Tibial nerve (tissue), 4 donors: ENCODE data around the gene TRAF5. TPM values are rescaled to one million over a fixed set of nuclear protein-coding genes. Genes with fewer than 3 reads are reported as not detected.
A peak's percentile ranks its signal among the peaks of the same experiment; 100 is the strongest.
"Not testable (repeated sequence)": the region's sequence is repeated elsewhere in the genome, so short reads cannot be mapped to it uniquely, and the experiment has no call there.

Source experiments
- DNase-seq, 2 donors: peaks; one replicate each; pipeline ENCODE4 v3.0.0-alpha.2; 2019; ENCODE audit warnings: low spot score in 2 of 2
- H3K27ac ChIP-seq, 4 donors: fragments of 200-600 bp; sonication (generic) in 3 of 4; one replicate each; pipeline ENCODE4 v1.5.1; 2017 to 2019; ENCODE audit warnings: mild to moderate bottlenecking in 1 of 4
- H3K27me3 ChIP-seq, 2 donors: fragments of 200-600 bp; sonication (generic) in 1 of 2; one replicate each; pipeline versions ENCODE4 v1.5.1 to v1.6.0; 2017 to 2019
- H3K36me3 ChIP-seq, 3 donors: fragments of 200-600 bp; sonication (generic); one replicate each; pipeline ENCODE4 v1.5.1; 2018 to 2019
- H3K4me1 ChIP-seq, 4 donors: fragments of 200-600 bp; sonication (generic) in 3 of 4; one replicate each; pipeline ENCODE4 v1.5.1; 2017 to 2019
- H3K4me3 ChIP-seq, 4 donors: fragments of 200-600 bp; sonication (generic) in 3 of 4; one replicate each; pipeline ENCODE4 v1.5.1; 2017 to 2019; ENCODE audit warnings: mild to moderate bottlenecking in 1 of 4, moderate library complexity in 1 of 4
- H3K9me3 ChIP-seq, 4 donors: fragments of 200-600 bp; sonication (generic) in 3 of 4; one replicate each; pipeline ENCODE4 v1.5.1; 2017 to 2019
- EP300 ChIP-seq, 2 donors: sonication (generic); formaldehyde crosslinking; IDR thresholded peaks; one replicate each; pipeline ENCODE4 v1.6.1; 2017; ENCODE audit warnings: antibody characterized with exemption in 2 of 2, mild to moderate bottlenecking in 1 of 2
- POLR2A ChIP-seq, 2 donors: fragments of 450-650 bp; IDR thresholded peaks; one replicate each; pipeline ENCODE4 v1.6.1; 2017; ENCODE audit warnings: antibody characterized with exemption in 2 of 2, mild to moderate bottlenecking in 2 of 2, moderate library complexity in 2 of 2
- WGBS, 2 donors: methylation state at CpG; one replicate each; pipeline ENCODE4 v1.1.5; 2018; 5-methylcytosine and 5-hydroxymethylcytosine counted together
- total RNA-seq, 4 donors: library from RNA; depleted of rRNA; stranded (reverse); fragments of >200 nt; gene quantifications; one replicate each; pipeline ENCODE4 v1.1.0, GENCODE V29; 2016
- TF ChIP-seq, protein P1 (sequence below), 5 experiments: fragments of 200-600 bp in 3 of 5; fragments of 450-650 bp in 2 of 5; sonication (generic) in 3 of 5; IDR thresholded peaks; one replicate each; pipeline ENCODE4 v1.5.1; 2016 to 2019; ENCODE audit warnings: antibody characterized with exemption in 5 of 5, mild to moderate bottlenecking in 3 of 5, moderate library complexity in 2 of 5

TRAF5 gene
- total RNA-seq, 4 donors from 2014 or later = 12.0 to 18.6 (median 15.6) TPM

DNA sequence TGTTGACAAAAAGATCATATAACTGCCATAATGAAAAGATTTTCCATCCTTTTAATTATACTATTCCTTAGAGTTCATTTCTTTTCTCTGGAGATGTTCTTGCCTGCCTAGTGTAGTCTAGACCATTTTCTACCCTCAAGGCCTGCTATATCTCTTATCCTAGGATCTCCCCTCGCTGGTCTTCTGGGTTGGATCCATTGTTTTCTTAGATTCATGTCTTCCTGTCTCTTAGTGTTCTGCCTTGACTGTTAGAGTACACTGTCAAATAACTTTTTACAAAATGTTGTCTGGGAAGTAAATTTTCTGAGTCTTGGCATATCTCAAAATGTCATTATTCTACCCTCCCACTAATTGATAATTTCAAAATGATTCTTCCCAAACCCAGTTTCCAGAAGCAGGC is 66.6 kb downstream of the TRAF5 start:
- H3K27ac ChIP-seq = no peak overlapping the region
- TF ChIP-seq, protein P1, sequence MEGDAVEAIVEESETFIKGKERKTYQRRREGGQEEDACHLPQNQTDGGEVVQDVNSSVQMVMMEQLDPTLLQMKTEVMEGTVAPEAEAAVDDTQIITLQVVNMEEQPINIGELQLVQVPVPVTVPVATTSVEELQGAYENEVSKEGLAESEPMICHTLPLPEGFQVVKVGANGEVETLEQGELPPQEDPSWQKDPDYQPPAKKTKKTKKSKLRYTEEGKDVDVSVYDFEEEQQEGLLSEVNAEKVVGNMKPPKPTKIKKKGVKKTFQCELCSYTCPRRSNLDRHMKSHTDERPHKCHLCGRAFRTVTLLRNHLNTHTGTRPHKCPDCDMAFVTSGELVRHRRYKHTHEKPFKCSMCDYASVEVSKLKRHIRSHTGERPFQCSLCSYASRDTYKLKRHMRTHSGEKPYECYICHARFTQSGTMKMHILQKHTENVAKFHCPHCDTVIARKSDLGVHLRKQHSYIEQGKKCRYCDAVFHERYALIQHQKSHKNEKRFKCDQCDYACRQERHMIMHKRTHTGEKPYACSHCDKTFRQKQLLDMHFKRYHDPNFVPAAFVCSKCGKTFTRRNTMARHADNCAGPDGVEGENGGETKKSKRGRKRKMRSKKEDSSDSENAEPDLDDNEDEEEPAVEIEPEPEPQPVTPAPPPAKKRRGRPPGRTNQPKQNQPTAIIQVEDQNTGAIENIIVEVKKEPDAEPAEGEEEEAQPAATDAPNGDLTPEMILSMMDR (IDR thresholded peaks at IDR 0.05) = no peak
- TF ChIP-seq POLR2A (IDR thresholded peaks at IDR 0.05) = no peak
- no peak for TF ChIP-seq EP300 (IDR thresholded peaks at IDR 0.05)
- no peak for DNase-seq
- H3K4me1 ChIP-seq = no peaks in the 10 kb centered on the region
- 78% methylated on average over 1 of the region's 1 CpG for WGBS, 2 donors
- H3K27me3 ChIP-seq = no peaks in the 10 kb centered on the region
- H3K9me3 ChIP-seq = no peaks in the 10 kb centered on the region
- peaks cover 0 to 33% (median 0%) of the 10 kb centered on the region in 3 donors for H3K36me3 ChIP-seq
- H3K4me3 ChIP-seq = no peak overlapping the region

GRCh38 chr1:211398266-211398930 is 71.8 kb downstream of the TRAF5 start:
- H3K27ac ChIP-seq, H3K4me1 ChIP-seq, H3K27me3 ChIP-seq, H3K4me3 ChIP-seq, DNase-seq: not testable (repeated sequence)
- H3K9me3 ChIP-seq = peaks cover 0 to 13% (median 0%) of the 10 kb centered on the region in 4 donors
- WGBS, 2 donors = 61 to 70% methylated on average over 13 of the region's 13 CpGs
- peaks cover 0 to 35% (median 0%) of the 10 kb centered on the region in 3 donors for H3K36me3 ChIP-seq

GRCh38 chr1:211399851-211400393 is 73.3 kb downstream of the TRAF5 start:
- peaks cover 0 to 30% (median 0%) of the 10 kb centered on the region in 3 donors for H3K36me3 ChIP-seq
- WGBS, 2 donors = 66 to 74% methylated on average over 13 of the region's 13 CpGs
- H3K4me3 ChIP-seq, H3K27ac ChIP-seq, H3K4me1 ChIP-seq, H3K27me3 ChIP-seq, DNase-seq: not testable (repeated sequence)
- H3K9me3 ChIP-seq = peaks cover 0 to 13% (median 0%) of the 10 kb centered on the region in 4 donors

DNA sequence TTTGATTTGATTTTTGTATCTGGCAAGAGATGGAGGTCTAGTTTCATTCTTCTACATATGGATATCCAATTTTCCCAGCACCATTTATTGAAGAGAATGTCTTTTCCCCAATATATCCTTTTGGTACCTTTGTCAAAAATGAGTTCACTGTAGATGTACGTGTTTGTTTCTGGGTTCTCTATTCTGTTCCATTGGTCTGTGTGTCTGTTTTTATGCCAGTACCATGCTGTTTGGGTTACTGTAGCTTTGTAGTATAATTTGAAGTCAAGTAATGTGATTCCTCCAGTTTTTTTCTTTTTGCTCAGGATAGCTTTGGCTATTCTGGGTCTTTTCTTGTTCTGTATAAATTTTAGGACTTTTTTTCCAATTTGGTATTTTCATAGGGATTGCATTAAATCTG is 75.1 kb downstream of the TRAF5 start:
- H3K4me1 ChIP-seq, H3K27me3 ChIP-seq, H3K4me3 ChIP-seq, DNase-seq, H3K27ac ChIP-seq: not testable (repeated sequence)
- peaks cover 0 to 15% (median 0%) of the 10 kb centered on the region in 4 donors for H3K9me3 ChIP-seq
- peaks cover 0 to 17% (median 0%) of the 10 kb centered on the region in 3 donors for H3K36me3 ChIP-seq
- WGBS, 2 donors = 92 to 100% methylated on average over 1 of the region's 1 CpG

DNA sequence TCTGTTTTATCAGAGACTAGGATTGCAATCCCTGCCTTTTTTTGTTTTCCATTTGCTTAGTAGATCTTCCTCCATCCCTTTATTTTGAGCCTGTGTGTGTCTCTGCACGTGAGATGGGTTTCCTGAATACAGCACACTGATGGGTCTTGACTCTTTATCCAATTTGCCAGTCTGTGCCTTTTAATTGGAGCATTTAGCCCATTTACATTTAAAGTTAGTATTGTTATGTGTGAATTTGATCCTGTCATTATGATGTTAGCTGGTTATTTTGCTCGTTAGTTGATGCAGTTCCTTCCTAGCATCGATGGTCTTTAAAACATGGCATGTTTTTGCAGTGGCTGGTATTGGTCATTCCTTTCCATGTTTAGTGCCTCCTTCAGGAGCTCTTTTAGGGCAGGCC is 79.5 kb downstream of the TRAF5 start:
- peaks cover 0 to 15% (median 0%) of the 10 kb centered on the region in 4 donors for H3K9me3 ChIP-seq
- H3K4me3 ChIP-seq, H3K27ac ChIP-seq, H3K27me3 ChIP-seq, H3K4me1 ChIP-seq, DNase-seq: not testable (repeated sequence)
- WGBS, 2 donors = 78 to 94% methylated on average over 2 to 3 of the region's 3 CpGs
- peaks cover 0 to 20% (median 0%) of the 10 kb centered on the region in 3 donors for H3K36me3 ChIP-seq

GRCh38 chr1:211407749-211408148 is 81.1 kb downstream of the TRAF5 start:
- H3K36me3 ChIP-seq = peaks cover 0 to 20% (median 0%) of the 10 kb centered on the region in 3 donors
- DNase-seq, H3K27me3 ChIP-seq, H3K4me1 ChIP-seq, H3K27ac ChIP-seq, H3K4me3 ChIP-seq, H3K9me3 ChIP-seq: not testable (repeated sequence)
- WGBS, 2 donors = 91 to 96% methylated on average over 6 to 7 of the region's 7 CpGs

DNA sequence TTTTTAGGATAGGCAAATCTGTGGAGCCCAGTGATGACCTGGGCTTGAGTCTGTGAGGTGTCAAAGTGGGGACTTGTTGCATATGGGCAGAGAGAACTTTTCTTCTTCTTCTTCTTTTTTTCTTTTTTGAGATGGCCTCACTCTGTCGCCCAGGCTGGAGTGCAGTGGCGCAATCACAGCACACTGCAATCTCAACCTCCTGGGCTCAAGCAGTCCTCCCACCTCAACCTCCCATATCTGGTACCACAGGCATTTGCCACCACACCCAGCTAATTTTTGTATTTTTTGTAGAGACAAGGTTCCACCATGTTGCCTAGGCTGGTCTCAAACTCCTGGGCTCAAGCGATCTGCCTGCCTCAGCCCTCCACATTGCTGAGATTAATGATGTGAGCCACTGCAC is 85.0 kb downstream of the TRAF5 start:
- DNase-seq = no peak
- no peaks in the 10 kb centered on the region for H3K9me3 ChIP-seq
- no peak overlapping the region for H3K27ac ChIP-seq
- no peak for TF ChIP-seq POLR2A (IDR thresholded peaks at IDR 0.05)
- 94 to 96% methylated on average over 3 of the region's 3 CpGs for WGBS, 2 donors
- peaks cover 0 to 20% (median 0%) of the 10 kb centered on the region in 3 donors for H3K36me3 ChIP-seq
- H3K27me3 ChIP-seq = no peaks in the 10 kb centered on the region
- no peak overlapping the region for H3K4me3 ChIP-seq
- peaks cover 0 to under 1% (median 0%) of the 10 kb centered on the region in 4 donors for H3K4me1 ChIP-seq

DNA sequence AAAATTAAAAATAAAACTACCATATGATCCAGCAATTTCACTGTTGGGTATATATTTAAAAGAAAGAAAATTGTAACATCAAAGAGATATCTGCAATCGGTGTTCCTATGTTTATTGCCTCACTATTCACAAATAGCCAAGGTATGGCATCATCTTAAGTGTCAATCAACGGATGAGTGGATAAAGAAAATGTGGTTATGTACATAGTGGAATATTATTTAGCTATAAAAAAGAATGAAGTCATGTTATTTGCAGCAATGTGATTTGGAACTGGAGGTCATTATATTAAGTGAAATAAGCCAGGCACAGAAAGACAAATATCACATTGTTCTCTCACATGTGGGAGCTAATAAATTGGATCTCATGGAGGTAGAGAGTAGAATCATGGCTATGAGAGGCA is 89.1 kb downstream of the TRAF5 start:
- peaks cover 0 to 6% (median 0%) of the 10 kb centered on the region in 3 donors for H3K36me3 ChIP-seq
- H3K4me3 ChIP-seq = peak overlapping the region in 1 of 4 donors; percentile 59
- H3K27ac ChIP-seq = no peak overlapping the region
- H3K4me1 ChIP-seq = peaks cover 0 to 5% (median 0%) of the 10 kb centered on the region in 4 donors
- no peaks in the 10 kb centered on the region for H3K27me3 ChIP-seq
- no peak for DNase-seq
- H3K9me3 ChIP-seq = no peaks in the 10 kb centered on the region
- WGBS, 2 donors = 70 to 76% methylated on average over 2 of the region's 2 CpGs
- TF ChIP-seq EP300 (IDR thresholded peaks at IDR 0.05) (no peak), POLR2A (IDR thresholded peaks at IDR 0.05) (no peak)
- TF ChIP-seq, protein P1 (IDR thresholded peaks at IDR 0.05) = no peak
